Measurements from ENCODE around the gene PER3. TPM values are rescaled to one million over a fixed set of nuclear protein-coding genes. Genes with fewer than 3 reads are reported as not detected.

PER3 gene
- total RNA-seq, 1 experiment from 2014 or later = 9.0 TPM

GRCh38 chr1:7754234-7754633 lies 29.9 kb upstream of the PER3 start:
- Histone ChIP-seq H3K14ac (ENCODE audit: insufficient read depth, low read length) (no peak overlapping the region), H4K5ac (ENCODE audit: insufficient read length, low read depth, low read length) (no peak overlapping the region), H3K23me2 (ENCODE audit: insufficient read length, low read depth, low read length, poor library complexity, severe bottlenecking) (no peaks in the 10 kb centered on the region), H3K9ac (ENCODE audit: extremely low read depth, insufficient read length, low read length) (no peak overlapping the region), H3K79me1 (ENCODE audit: insufficient read depth, low read depth, low read length, poor library complexity, severe bottlenecking) (no peaks in the 10 kb centered on the region), H2BK12ac (ENCODE audit: insufficient read length, low read depth, low read length) (no peak overlapping the region), H3K79me2 (ENCODE audit: insufficient read depth, low read length) (no peaks in the 10 kb centered on the region), H2AFZ (ENCODE audit: low read length) (no peak overlapping the region), H3K9me3 (ENCODE audit: control insufficient read depth, low read depth, low read length) (no peaks in the 10 kb centered on the region), H3T11ph (ENCODE audit: low read length) (no peak overlapping the region), H2BK15ac (ENCODE audit: low read depth, low read length) (no peak overlapping the region), H4K8ac (replicated peaks; ENCODE audit: insufficient read length, low read depth, low read length) (no peak overlapping the region), H2BK20ac (ENCODE audit: low read depth, low read length, poor library complexity, severe bottlenecking) (no peak overlapping the region), H3K27ac (ENCODE audit: insufficient read length, low read depth, low read length) (no peak overlapping the region), H3K23ac (ENCODE audit: insufficient read length, low read depth, low read length) (no peak overlapping the region), H2AK5ac (ENCODE audit: insufficient read length, low read length) (no peak overlapping the region), H2BK120ac (ENCODE audit: low read depth, low read length, poor library complexity, severe bottlenecking) (no peak overlapping the region), H3K56ac (ENCODE audit: insufficient read length, low read depth, low read length) (no peak overlapping the region), H3K18ac (ENCODE audit: insufficient read length, low read depth, low read length) (no peak overlapping the region), H3K27me3 (ENCODE audit: insufficient read depth, low read length) (no peaks in the 10 kb centered on the region), H2BK5ac (ENCODE audit: insufficient read length, low read length) (no peak overlapping the region), H3K4me2 (ENCODE audit: insufficient read depth, insufficient read length, low read length) (no peak overlapping the region), H4K91ac (ENCODE audit: insufficient read length, low read depth, low read length) (no peak overlapping the region), H3K4ac (ENCODE audit: low read depth, low read length) (no peak overlapping the region), H3K4me1 (ENCODE audit: insufficient read depth, low read length) (peaks cover 5% of the 10 kb centered on the region; the same call in 1 of the 2 replicates), H4K20me1 (ENCODE audit: control insufficient read depth, insufficient read depth, insufficient read length) (no peaks in the 10 kb centered on the region)
- DNase-seq = no peak
- Mint-ChIP-seq H3K4me3 (no peak overlapping the region), H3K27me3 (ENCODE audit: low read depth) (no peaks in the 10 kb centered on the region), H3K27ac (no peak overlapping the region), H3K36me3 (ENCODE audit: insufficient read depth in 1 of 3, low read depth in 3 of 3) (peaks cover 0 to 4% (median 0%) of the 10 kb centered on the region in 3 experiments; a peak in 2 of 7 replicates), H3K4me1 (peaks cover 15 to 26% of the 10 kb centered on the region in 2 experiments), H3K9me3 (no peaks in the 10 kb centered on the region; a peak in 1 of 5 replicates)
- no peak for TF ChIP-seq CTCF (conservative IDR thresholded peaks at IDR 0.05)
- no CpG with 5 or more reads among the region's 3 CpGs for WGBS (ENCODE audit: extremely low coverage, insufficient read length, low lambda C conversion rate)

Measured in H9 (cell line).